ENCODE measurements around the gene SP9. TPM values are rescaled to one million over a fixed set of nuclear protein-coding genes. Genes with fewer than 3 reads are reported as not detected.

The SP9 gene
- total RNA-seq, 1 experiment from 2014 or later, result not detected

GRCh38 chr2:174338147-174338605 lies 3.4 kb downstream of the SP9 start:
- Histone ChIP-seq H3K14ac (ENCODE audit: insufficient read depth, low read length) (no peak overlapping the region), H4K20me1 (ENCODE audit: control insufficient read depth, insufficient read depth, insufficient read length) (no peaks in the 10 kb centered on the region), H3K4ac (ENCODE audit: low read depth, low read length) (no peak overlapping the region), H3K27ac (ENCODE audit: insufficient read length, low read depth, low read length) (no peak overlapping the region), H3K56ac (ENCODE audit: insufficient read length, low read depth, low read length) (no peak overlapping the region), H3K4me1 (ENCODE audit: insufficient read depth, low read length) (no peaks in the 10 kb centered on the region; the same call in 1 of the 2 replicates), H3K79me2 (ENCODE audit: insufficient read depth, low read length) (no peaks in the 10 kb centered on the region), H3K23ac (ENCODE audit: insufficient read length, low read depth, low read length) (no peak overlapping the region), H2BK12ac (ENCODE audit: insufficient read length, low read depth, low read length) (no peak overlapping the region), H3K9ac (ENCODE audit: extremely low read depth, insufficient read length, low read length) (no peak overlapping the region), H4K5ac (ENCODE audit: insufficient read length, low read depth, low read length) (no peak overlapping the region), H3K79me1 (ENCODE audit: insufficient read depth, low read depth, low read length, poor library complexity, severe bottlenecking) (no peaks in the 10 kb centered on the region), H4K8ac (replicated peaks; ENCODE audit: insufficient read length, low read depth, low read length) (no peak overlapping the region), H4K91ac (ENCODE audit: insufficient read length, low read depth, low read length) (no peak overlapping the region), H2BK20ac (ENCODE audit: low read depth, low read length, poor library complexity, severe bottlenecking) (no peak overlapping the region), H2BK15ac (ENCODE audit: low read depth, low read length) (no peak overlapping the region), H2AFZ (ENCODE audit: low read length) (no peak overlapping the region), H3K9me3 (ENCODE audit: control insufficient read depth, low read depth, low read length) (no peaks in the 10 kb centered on the region), H3T11ph (ENCODE audit: low read length) (no peak overlapping the region), H3K4me2 (ENCODE audit: insufficient read depth, insufficient read length, low read length) (no peak overlapping the region), H3K18ac (ENCODE audit: insufficient read length, low read depth, low read length) (no peak overlapping the region), H2AK5ac (ENCODE audit: insufficient read length, low read length) (no peak overlapping the region), H2BK5ac (ENCODE audit: insufficient read length, low read length) (no peak overlapping the region), H3K27me3 (ENCODE audit: insufficient read depth, low read length) (peaks cover 75% of the 10 kb centered on the region), H2BK120ac (ENCODE audit: low read depth, low read length, poor library complexity, severe bottlenecking) (no peak overlapping the region), H3K23me2 (ENCODE audit: insufficient read length, low read depth, low read length, poor library complexity, severe bottlenecking) (peaks cover 42% of the 10 kb centered on the region)
- DNase-seq, result no peak
- no peak for TF ChIP-seq CTCF (conservative IDR thresholded peaks at IDR 0.05)
- H3K4me1 Mint-ChIP-seq, result peaks cover 45 to 55% of the 10 kb centered on the region in 2 experiments
- peak overlapping the region; percentile 56 to 89; a peak in 2 of 5 replicates for H3K4me3 Mint-ChIP-seq
- no peak overlapping the region for H3K27ac Mint-ChIP-seq
- H3K27me3 Mint-ChIP-seq (ENCODE audit: low read depth), result peaks cover 97% of the 10 kb centered on the region
- H3K36me3 Mint-ChIP-seq (ENCODE audit: insufficient read depth in 1 of 3, low read depth in 3 of 3), result peaks cover 0 to 3% (median 0%) of the 10 kb centered on the region in 3 experiments; a peak in 1 of 7 replicates
- H3K9me3 Mint-ChIP-seq, result peaks cover 0 to 12% of the 10 kb centered on the region in 2 experiments; a peak in 1 of 5 replicates
- whole genome bisulfite sequencing (ENCODE audit: extremely low coverage, insufficient read length, low lambda C conversion rate), result no CpG with 5 or more reads among the region's 7 CpGs
